ENCODE results near the gene RIPPLY2. TPM values are rescaled to one million over a fixed set of nuclear protein-coding genes. Genes with fewer than 3 reads are reported as not detected.
A peak's percentile ranks its signal among the peaks of the same experiment; 100 is the strongest.
"Not testable (repeated sequence)": the region's sequence is repeated elsewhere in the genome, so short reads cannot be mapped to it uniquely, and the experiment has no call there.

The RIPPLY2 gene
- 1.6 TPM for total RNA-seq

GRCh38 chr6:83853178-83854000 lies at the start of gene RIPPLY2:
Gene RIPPLY2 (plus strand): TSS chr6:83853360. CDS start chr6:83853417, 57 bp downstream.
- peak within 1 kb of the TSS in 1 of 3 donors; percentile 42 for H3K9ac ChIP-seq (ENCODE audit: low read depth in 1 of 3, low read length in 3 of 3)
- H3K27ac ChIP-seq (ENCODE audit: low read depth, low read length) = no peak within 1 kb of the TSS

GRCh38 chr6:83803492-83803891 lies 49.7 kb upstream of the RIPPLY2 start:
- not testable (repeated sequence) for H3K27me3 ChIP-seq (ENCODE audit: control insufficient read depth in 3 of 3, insufficient read depth in 3 of 3, low read length in 3 of 3); H3K4me3 ChIP-seq (ENCODE audit: low read length in 3 of 3); H3K9ac ChIP-seq (ENCODE audit: low read depth in 1 of 3, low read length in 3 of 3); H3K36me3 ChIP-seq (ENCODE audit: control insufficient read depth in 3 of 3, insufficient read depth in 3 of 3, low read length in 3 of 3); H3K9me3 ChIP-seq (ENCODE audit: control insufficient read depth in 3 of 3, low read length in 3 of 3); H3K4me1 ChIP-seq (ENCODE audit: control insufficient read depth in 3 of 3, insufficient read depth in 3 of 3, low read length in 3 of 3); H3K27ac ChIP-seq (ENCODE audit: low read depth, low read length)

More at GRCh38 chr6:83853178-83854000, at the start of gene RIPPLY2:
- Histone ChIP-seq H3K4me1 (ENCODE audit: control insufficient read depth in 3 of 3, insufficient read depth in 3 of 3, low read length in 3 of 3) (peaks cover 5 to 13% (median 9%) of the 10 kb centered on the region in 3 donors), H3K9me3 (ENCODE audit: control insufficient read depth in 3 of 3, low read length in 3 of 3) (no peaks in the 10 kb centered on the region), H3K36me3 (ENCODE audit: control insufficient read depth in 3 of 3, insufficient read depth in 3 of 3, low read length in 3 of 3) (no peaks in the 10 kb centered on the region), H3K27me3 (ENCODE audit: control insufficient read depth in 3 of 3, insufficient read depth in 3 of 3, low read length in 3 of 3) (peaks cover 19 to 40% (median 21%) of the 10 kb centered on the region in 3 donors), H3K4me3 (ENCODE audit: low read length in 3 of 3) (peak within 1 kb of the TSS; percentile 55 to 67 (median 55))

GRCh38 chr6:83804886-83805285 lies 48.3 kb upstream of the RIPPLY2 start:
- H3K36me3 ChIP-seq (ENCODE audit: control insufficient read depth in 3 of 3, insufficient read depth in 3 of 3, low read length in 3 of 3) = no peaks in the 10 kb centered on the region
- H3K4me3 ChIP-seq (ENCODE audit: low read length in 3 of 3) = no peak overlapping the region
- H3K27me3 ChIP-seq (ENCODE audit: control insufficient read depth in 3 of 3, insufficient read depth in 3 of 3, low read length in 3 of 3) = no peaks in the 10 kb centered on the region
- no peak overlapping the region for H3K27ac ChIP-seq (ENCODE audit: low read depth, low read length)
- no peak overlapping the region for H3K9ac ChIP-seq (ENCODE audit: low read depth in 1 of 3, low read length in 3 of 3)
- H3K9me3 ChIP-seq (ENCODE audit: control insufficient read depth in 3 of 3, low read length in 3 of 3) = no peaks in the 10 kb centered on the region
- no peaks in the 10 kb centered on the region for H3K4me1 ChIP-seq (ENCODE audit: control insufficient read depth in 3 of 3, insufficient read depth in 3 of 3, low read length in 3 of 3)

GRCh38 chr6:83808005-83808404 lies 45.2 kb upstream of the RIPPLY2 start:
- H3K9me3 ChIP-seq (ENCODE audit: control insufficient read depth in 3 of 3, low read length in 3 of 3) = no peaks in the 10 kb centered on the region
- no peaks in the 10 kb centered on the region for H3K36me3 ChIP-seq (ENCODE audit: control insufficient read depth in 3 of 3, insufficient read depth in 3 of 3, low read length in 3 of 3)
- H3K9ac ChIP-seq (ENCODE audit: low read depth in 1 of 3, low read length in 3 of 3) = no peak overlapping the region
- H3K4me3 ChIP-seq (ENCODE audit: low read length in 3 of 3) = no peak overlapping the region
- no peaks in the 10 kb centered on the region for H3K27me3 ChIP-seq (ENCODE audit: control insufficient read depth in 3 of 3, insufficient read depth in 3 of 3, low read length in 3 of 3)
- no peak overlapping the region for H3K27ac ChIP-seq (ENCODE audit: low read depth, low read length)
- H3K4me1 ChIP-seq (ENCODE audit: control insufficient read depth in 3 of 3, insufficient read depth in 3 of 3, low read length in 3 of 3) = no peaks in the 10 kb centered on the region

- Histone ChIP-seq H3K9me3 (ENCODE audit: control insufficient read depth in 3 of 3, low read length in 3 of 3) (no peaks in the 10 kb centered on the region), H3K36me3 (ENCODE audit: control insufficient read depth in 3 of 3, insufficient read depth in 3 of 3, low read length in 3 of 3) (no peaks in the 10 kb centered on the region), H3K4me3 (ENCODE audit: low read length in 3 of 3) (no peak overlapping the region)
Observed at GRCh38 chr6:83808926-83809325, 44.2 kb upstream of the RIPPLY2 start.

GRCh38 chr6:83812595-83812994 lies 40.6 kb upstream of the RIPPLY2 start:
- H3K36me3 ChIP-seq (ENCODE audit: control insufficient read depth in 3 of 3, insufficient read depth in 3 of 3, low read length in 3 of 3) = no peaks in the 10 kb centered on the region
- no peak overlapping the region for H3K9ac ChIP-seq (ENCODE audit: low read depth in 1 of 3, low read length in 3 of 3)
- no peaks in the 10 kb centered on the region for H3K27me3 ChIP-seq (ENCODE audit: control insufficient read depth in 3 of 3, insufficient read depth in 3 of 3, low read length in 3 of 3)
- H3K27ac ChIP-seq (ENCODE audit: low read depth, low read length) = no peak overlapping the region
- no peak overlapping the region for H3K4me3 ChIP-seq (ENCODE audit: low read length in 3 of 3)
- no peaks in the 10 kb centered on the region for H3K9me3 ChIP-seq (ENCODE audit: control insufficient read depth in 3 of 3, low read length in 3 of 3)
- H3K4me1 ChIP-seq (ENCODE audit: control insufficient read depth in 3 of 3, insufficient read depth in 3 of 3, low read length in 3 of 3) = no peaks in the 10 kb centered on the region

More at GRCh38 chr6:83808926-83809325, 44.2 kb upstream of the RIPPLY2 start:
- Histone ChIP-seq H3K4me1 (ENCODE audit: control insufficient read depth in 3 of 3, insufficient read depth in 3 of 3, low read length in 3 of 3) (no peaks in the 10 kb centered on the region), H3K9ac (ENCODE audit: low read depth in 1 of 3, low read length in 3 of 3) (no peak overlapping the region), H3K27ac (ENCODE audit: low read depth, low read length) (no peak overlapping the region), H3K27me3 (ENCODE audit: control insufficient read depth in 3 of 3, insufficient read depth in 3 of 3, low read length in 3 of 3) (no peaks in the 10 kb centered on the region)

- Histone ChIP-seq H3K4me3 (ENCODE audit: low read length in 3 of 3) (no peak overlapping the region), H3K9me3 (ENCODE audit: control insufficient read depth in 3 of 3, low read length in 3 of 3) (no peaks in the 10 kb centered on the region), H3K36me3 (ENCODE audit: control insufficient read depth in 3 of 3, insufficient read depth in 3 of 3, low read length in 3 of 3) (no peaks in the 10 kb centered on the region), H3K9ac (ENCODE audit: low read depth in 1 of 3, low read length in 3 of 3) (no peak overlapping the region), H3K27me3 (ENCODE audit: control insufficient read depth in 3 of 3, insufficient read depth in 3 of 3, low read length in 3 of 3) (no peaks in the 10 kb centered on the region), H3K27ac (ENCODE audit: low read depth, low read length) (no peak overlapping the region), H3K4me1 (ENCODE audit: control insufficient read depth in 3 of 3, insufficient read depth in 3 of 3, low read length in 3 of 3) (no peaks in the 10 kb centered on the region)
Observed at GRCh38 chr6:83815631-83816272, 37.4 kb upstream of the RIPPLY2 start.

- H3K4me3 ChIP-seq (ENCODE audit: low read length in 3 of 3) = no peak overlapping the region
- no peaks in the 10 kb centered on the region for H3K27me3 ChIP-seq (ENCODE audit: control insufficient read depth in 3 of 3, insufficient read depth in 3 of 3, low read length in 3 of 3)
- no peaks in the 10 kb centered on the region for H3K36me3 ChIP-seq (ENCODE audit: control insufficient read depth in 3 of 3, insufficient read depth in 3 of 3, low read length in 3 of 3)
- no peak overlapping the region for H3K27ac ChIP-seq (ENCODE audit: low read depth, low read length)
- no peak overlapping the region for H3K9ac ChIP-seq (ENCODE audit: low read depth in 1 of 3, low read length in 3 of 3)
- no peaks in the 10 kb centered on the region for H3K4me1 ChIP-seq (ENCODE audit: control insufficient read depth in 3 of 3, insufficient read depth in 3 of 3, low read length in 3 of 3)
- H3K9me3 ChIP-seq (ENCODE audit: control insufficient read depth in 3 of 3, low read length in 3 of 3) = no peaks in the 10 kb centered on the region
Observed at GRCh38 chr6:83822629-83823169, 30.5 kb upstream of the RIPPLY2 start.

GRCh38 chr6:83824388-83824801 lies 28.8 kb upstream of the RIPPLY2 start:
- Histone ChIP-seq H3K9me3 (ENCODE audit: control insufficient read depth in 3 of 3, low read length in 3 of 3) (no peaks in the 10 kb centered on the region), H3K4me3 (ENCODE audit: low read length in 3 of 3) (no peak overlapping the region), H3K9ac (ENCODE audit: low read depth in 1 of 3, low read length in 3 of 3) (no peak overlapping the region), H3K27me3 (ENCODE audit: control insufficient read depth in 3 of 3, insufficient read depth in 3 of 3, low read length in 3 of 3) (no peaks in the 10 kb centered on the region), H3K36me3 (ENCODE audit: control insufficient read depth in 3 of 3, insufficient read depth in 3 of 3, low read length in 3 of 3) (no peaks in the 10 kb centered on the region), H3K27ac (ENCODE audit: low read depth, low read length) (no peak overlapping the region), H3K4me1 (ENCODE audit: control insufficient read depth in 3 of 3, insufficient read depth in 3 of 3, low read length in 3 of 3) (no peaks in the 10 kb centered on the region)

- Histone ChIP-seq H3K4me1 (ENCODE audit: control insufficient read depth in 3 of 3, insufficient read depth in 3 of 3, low read length in 3 of 3) (no peaks in the 10 kb centered on the region), H3K27me3 (ENCODE audit: control insufficient read depth in 3 of 3, insufficient read depth in 3 of 3, low read length in 3 of 3) (no peaks in the 10 kb centered on the region), H3K9ac (ENCODE audit: low read depth in 1 of 3, low read length in 3 of 3) (no peak overlapping the region), H3K27ac (ENCODE audit: low read depth, low read length) (no peak overlapping the region), H3K36me3 (ENCODE audit: control insufficient read depth in 3 of 3, insufficient read depth in 3 of 3, low read length in 3 of 3) (no peaks in the 10 kb centered on the region), H3K9me3 (ENCODE audit: control insufficient read depth in 3 of 3, low read length in 3 of 3) (no peaks in the 10 kb centered on the region), H3K4me3 (ENCODE audit: low read length in 3 of 3) (no peak overlapping the region)
Observed at GRCh38 chr6:83824831-83825230, 28.3 kb upstream of the RIPPLY2 start.

All from skeletal muscle tissue (tissue), 4 donors.